GM18508 (cell line): Measurements from ENCODE around the gene SLC6A6.

ENCODE experiments used
- ATAC-seq: cut with Tn5 transposase; IDR thresholded peaks from one replicate; pipeline ENCODE4 v1.9.1; 2021; ENCODE audit warnings: moderate number of reproducible peaks; ENCODE audit not compliant: insufficient read depth, unreplicated experiment

SLC6A6 gene

GRCh38 chr3:14448756-14449727 lies 46.6 kb downstream of the SLC6A6 start:
- ATAC-seq: no peak

DNA sequence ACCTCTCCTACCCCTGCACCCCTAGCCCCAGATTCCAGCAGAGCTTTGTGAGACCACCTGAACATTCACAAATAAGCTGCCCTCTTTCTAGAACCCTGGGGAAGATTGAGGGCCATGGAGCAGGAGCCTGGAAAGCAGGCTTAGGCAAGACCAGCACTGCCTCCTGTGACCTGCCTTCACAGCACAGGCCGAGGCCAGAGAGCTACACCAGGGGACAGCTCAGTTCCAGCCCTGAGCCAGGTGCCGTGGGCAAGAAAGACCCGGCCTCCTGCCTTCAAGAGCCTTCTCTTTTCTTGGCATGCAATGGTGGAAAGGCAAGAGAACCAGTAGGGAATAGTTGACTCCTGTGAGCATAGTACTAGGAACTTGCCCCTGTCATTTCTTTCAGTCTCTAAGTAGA lies 48.1 kb downstream of the SLC6A6 start:
- no peak for ATAC-seq

GRCh38 chr3:14450922-14451606 lies 48.7 kb downstream of the SLC6A6 start:
- ATAC-seq: no peak

DNA sequence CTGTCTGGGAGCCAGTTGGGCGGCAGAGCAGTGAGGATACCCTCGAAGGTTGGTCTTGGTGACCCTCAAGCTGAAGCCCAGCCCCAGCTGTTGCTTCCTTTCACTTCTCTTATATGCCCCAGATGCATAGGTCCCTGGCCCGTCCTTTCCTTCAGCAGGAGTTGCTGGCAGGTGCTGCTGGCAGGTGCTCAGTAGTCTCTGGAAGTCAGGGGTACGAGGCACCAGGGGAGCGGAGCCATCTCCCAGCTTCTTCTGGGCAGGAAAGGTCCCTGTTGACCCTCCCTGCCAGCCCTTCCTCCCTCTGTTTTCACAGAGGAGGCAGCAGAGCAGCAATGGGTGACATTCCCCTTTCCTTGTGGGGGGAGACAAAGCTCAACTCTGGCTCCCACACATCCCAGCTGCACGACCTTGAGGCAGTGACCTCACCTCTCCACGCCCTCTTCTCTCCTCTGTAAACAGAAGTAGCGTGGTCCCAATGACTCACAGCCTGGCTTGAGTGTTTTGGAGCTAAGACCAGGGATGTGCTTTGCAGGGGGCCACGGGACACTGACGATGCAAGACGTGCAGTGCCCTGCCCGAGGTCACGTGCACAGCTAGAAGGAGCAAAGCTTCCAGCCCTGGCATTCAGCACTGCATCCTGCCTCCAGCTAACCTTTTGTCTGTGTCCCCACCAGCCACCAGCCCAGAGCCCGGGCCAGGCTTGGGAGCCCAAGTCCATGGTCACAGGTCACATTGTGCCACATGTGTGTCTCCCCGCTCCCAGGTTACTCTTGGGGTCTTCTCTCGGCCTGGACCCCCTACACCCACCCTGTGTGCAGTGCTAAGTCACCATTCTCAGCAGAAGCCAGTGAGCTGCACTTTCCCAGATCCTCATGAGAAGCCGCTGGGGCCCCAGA lies 49.7 kb downstream of the SLC6A6 start:
- no peak for ATAC-seq

DNA sequence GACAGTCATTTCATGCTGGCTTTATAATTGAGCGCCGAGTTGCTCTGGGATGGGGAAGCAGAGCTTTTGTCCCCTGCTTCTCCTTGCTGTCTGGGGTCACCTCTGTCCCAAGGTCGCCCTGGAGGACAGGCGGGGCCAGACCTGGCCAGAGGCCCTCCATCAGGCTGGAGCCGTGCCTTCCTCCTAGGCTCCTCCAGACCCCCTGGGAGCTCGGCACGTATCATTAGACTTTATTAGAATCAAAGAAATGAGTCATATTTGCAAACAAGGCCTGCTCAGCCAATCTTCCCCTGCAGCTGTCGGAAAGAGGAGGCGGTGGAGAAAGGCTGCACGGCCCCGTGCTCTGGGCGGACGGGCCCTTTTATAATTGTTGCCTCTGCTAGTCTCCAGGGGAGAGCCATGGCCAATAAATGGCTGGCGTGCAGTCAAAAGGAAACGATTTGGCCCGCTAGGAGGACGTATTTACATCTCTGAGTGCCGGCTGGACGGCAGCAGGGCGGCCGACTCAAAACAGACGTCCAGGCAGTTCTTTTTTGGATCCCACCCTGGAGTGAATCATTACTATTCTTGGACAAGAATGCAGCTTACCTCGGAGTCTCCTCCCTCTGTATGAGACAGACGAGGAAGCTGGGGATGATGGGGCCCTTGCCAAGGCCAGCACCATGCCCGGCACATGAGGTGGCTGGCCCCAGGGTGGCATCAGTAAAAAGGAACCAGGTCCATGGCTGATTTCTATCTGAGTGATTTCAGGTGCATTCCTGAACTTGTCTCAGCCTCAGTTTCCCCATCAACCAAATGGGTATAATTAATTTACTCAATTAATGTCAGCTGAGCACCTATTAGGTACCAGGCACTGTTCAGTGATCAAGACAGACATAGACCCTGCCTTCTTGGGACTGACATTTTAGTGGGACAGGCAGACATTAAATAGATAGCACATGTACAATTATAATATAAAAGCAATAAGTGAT lies 50.6 kb downstream of the SLC6A6 start:
- no peak for ATAC-seq

DNA sequence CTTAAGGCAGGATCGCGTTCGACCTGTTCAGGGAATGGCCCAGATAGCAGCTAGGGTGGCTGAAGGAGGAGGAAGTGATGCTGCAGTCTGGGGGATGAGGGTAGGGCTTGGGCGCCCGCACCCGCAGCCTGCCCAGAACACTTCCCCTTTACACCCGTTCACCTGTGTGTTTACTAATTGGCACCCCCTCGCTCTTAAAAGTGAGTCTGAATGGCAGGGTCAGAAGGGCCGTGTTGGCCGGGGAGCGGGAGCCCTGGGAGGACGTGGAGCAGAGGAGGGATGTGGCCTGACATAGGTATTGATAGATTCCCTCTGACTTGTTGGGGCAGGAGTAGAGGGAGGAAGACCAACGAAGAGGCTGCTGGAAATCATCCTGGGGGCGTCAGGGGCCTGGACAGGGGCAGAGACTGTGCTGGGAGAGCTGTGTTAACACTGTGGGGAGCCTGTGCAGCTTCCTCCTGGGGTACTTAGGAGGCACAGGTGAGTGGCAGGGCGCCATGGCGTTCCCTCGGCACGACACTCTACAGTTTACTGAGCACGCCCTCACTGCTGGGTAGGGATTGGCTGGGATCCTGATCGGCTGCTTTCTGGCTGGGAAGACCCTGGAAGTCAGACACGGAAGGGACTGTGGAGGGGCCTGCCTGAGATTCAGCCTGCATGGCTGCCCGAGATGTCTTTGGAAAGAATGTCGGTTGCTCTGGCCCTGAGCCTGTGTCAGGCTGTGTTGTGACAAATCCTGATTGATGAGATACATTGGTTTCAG lies 51.7 kb downstream of the SLC6A6 start:
- no peak for ATAC-seq

DNA sequence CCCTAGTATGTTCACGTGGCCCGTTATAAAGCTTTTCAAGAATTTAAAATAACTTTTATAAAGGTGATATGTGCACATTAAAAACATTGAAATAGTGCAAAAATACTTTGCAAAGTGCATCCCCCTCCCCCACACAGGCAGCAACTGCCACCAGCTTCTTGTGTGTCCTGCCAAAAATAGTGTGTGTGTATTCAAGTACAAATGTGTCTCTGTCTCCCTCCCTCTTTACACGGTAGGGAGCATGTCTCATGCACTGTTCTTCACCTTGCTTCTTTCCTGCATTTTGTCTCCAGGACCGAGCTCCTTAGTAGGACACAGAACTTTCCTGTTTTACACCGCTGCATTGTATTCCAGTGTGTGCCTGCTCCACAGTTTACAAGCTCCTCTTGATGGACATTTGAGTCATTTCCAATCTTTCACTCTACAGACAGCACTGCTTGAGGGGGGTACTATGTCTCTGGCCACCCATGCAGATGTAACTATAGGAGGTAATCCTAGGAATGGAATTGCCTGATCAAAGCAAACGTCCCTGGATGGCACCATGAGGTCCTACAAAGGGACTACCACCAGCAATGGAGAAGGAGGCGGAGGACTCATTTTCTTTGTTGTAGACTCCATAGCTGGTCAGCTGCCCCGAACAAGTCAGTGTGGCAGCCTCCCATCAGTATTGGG lies 52.4 kb downstream of the SLC6A6 start:
- no peak for ATAC-seq

DNA sequence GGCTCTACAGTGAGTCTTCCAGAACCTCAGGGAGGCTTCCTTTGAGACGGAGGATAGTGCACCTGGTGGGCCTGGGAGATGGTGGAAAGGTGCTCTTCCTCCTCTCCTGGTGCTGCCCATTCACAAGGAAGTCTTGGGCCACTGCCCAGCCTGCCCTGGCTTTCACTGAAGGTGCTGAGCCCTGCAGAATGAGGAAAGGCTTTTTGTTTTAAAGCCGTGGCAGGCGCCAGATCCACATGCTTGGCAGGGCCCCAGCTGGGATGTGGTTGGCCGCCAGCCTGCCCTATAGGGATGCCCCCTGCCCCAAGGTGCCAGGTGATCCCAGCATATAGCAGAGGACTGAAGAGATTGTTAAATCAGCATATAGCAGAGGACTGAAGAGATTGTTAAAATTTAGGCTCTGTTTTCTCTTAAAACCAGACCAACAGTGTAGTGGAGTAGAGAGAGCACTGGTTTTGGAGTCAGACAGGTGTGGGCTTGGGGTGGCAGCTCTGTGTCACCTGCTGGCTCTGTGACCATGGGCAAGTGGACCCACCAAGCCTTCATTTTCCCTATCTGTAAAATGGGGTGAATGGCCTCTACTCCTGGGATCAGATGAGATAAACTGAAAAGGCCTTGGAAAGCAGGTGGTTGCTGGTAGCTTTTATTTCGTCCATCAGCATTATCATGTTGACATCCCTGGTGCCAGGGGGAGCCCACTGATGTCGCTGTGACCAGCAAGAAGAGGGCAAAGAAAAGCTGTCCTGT lies 53.3 kb downstream of the SLC6A6 start:
- ATAC-seq: no peak

GRCh38 chr3:14456794-14457193 lies 54.4 kb downstream of the SLC6A6 start:
- no peak for ATAC-seq

DNA sequence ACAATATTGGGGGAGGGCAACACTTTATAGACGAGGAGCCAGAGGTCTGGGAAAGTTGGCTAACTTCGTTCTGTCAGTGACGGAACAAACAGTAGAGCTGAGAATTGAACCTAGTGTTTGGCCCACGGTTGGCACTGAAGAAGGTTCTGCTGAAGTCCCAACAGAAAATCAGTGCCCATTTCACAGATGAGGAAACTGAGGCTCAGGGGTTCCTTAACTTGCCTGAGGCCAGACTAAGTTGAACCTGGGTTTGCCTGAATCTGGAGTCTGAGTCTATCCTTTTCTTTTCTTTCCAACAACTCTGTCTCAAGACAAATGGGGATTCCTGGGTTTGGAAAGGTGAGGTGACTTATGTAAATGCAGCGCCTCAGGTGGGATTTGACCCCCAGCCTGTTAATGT lies 55.1 kb downstream of the SLC6A6 start:
- no peak for ATAC-seq

DNA sequence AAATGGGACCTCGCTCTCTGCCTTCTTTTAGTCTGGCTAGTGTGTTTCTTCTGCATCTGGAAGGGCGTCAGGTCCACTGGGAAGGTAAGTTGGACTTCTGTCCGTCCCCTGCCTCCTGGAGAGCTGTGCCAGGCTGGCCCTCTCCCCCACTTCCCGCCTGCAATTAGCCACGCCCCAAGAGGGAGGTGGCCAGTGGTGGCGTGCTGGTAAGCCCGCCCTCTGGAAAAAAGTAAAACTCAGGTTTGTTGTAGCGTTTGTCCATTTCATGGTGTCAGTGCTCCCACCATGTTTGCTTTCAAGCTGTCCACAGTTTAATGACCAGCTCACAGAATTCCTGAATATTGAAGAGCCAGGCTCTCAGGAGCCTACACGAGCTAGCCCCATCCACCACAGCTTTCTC lies 55.6 kb downstream of the SLC6A6 start:
- ATAC-seq: no peak

- peak; percentile 43 for ATAC-seq
These were observed 56.2 kb downstream of the SLC6A6 start for GRCh38 chr3:14458434-14459275.

- no peak for ATAC-seq
These were observed 57.0 kb downstream of the SLC6A6 start for GRCh38 chr3:14459384-14459783.

DNA sequence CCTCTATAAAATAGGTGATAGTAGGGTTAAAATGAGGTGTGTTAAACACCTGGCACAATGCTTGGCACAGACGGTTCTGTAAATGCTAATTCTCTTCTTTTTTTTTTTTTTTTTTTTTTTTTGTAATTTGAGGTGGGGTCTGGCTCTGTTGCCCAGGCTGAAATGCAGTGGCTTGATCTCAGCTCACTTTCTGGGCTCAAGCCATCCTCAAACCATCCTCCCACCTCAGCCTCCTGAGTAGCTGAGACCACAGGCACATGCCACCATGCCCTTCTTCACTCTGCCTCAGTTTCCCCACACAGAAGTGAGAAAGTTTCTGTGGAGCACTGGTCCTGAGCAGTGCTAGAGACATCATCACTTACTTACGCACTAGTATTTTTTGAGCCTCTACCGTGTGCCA lies 57.4 kb downstream of the SLC6A6 start:
- ATAC-seq: no peak

DNA sequence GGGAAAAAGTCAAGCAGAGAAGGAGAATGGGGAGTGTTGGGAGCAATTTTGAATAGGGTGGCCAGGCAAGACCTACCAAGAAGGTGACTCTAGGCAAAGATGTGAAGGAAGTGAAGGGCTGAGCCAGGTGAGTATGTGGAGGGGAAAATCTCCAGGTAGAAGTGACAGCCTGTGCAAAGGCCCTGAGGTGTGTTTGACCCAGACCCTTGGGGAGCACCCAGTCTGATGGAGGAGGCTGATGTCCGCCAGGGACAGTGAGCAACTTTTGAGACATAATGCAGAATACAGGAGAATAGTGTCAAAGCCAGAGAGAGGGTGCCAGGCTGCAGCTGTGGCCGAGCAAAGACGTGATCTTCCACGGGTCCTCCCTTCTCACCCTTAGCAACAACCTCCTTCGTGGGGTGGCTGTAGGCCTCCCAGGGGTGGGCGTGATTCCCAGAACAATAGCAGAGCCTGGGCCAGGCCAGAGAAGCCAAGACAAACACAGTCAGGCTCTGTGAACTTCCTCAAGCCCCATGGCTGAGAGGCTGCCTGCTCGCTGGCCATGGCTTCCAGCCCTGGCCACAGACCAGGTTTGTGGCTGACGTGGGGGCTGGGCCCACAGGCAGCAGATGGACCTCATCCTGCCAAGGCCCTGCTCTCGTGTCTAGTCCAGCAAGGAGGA lies 58.1 kb downstream of the SLC6A6 start:
- ATAC-seq: no peak
